Ovary (tissue), 9 donors: ENCODE results near the gene VAMP4. TPM values are rescaled to one million over a fixed set of nuclear protein-coding genes. Genes with fewer than 3 reads are reported as not detected.
A peak's percentile ranks its signal among the peaks of the same experiment; 100 is the strongest.

Experiments used
- DNase-seq, 5 donors: peaks; one replicate each; pipeline ENCODE4 v3.0.0-alpha.2; 2019 to 2020
- H3K27ac ChIP-seq, 2 donors: fragments of 200-600 bp; one replicate each; pipeline versions ENCODE4 v1.5.1 to v1.8.0; 2019 to 2022
- H3K27me3 ChIP-seq: fragments of 200-600 bp; one replicate; pipeline ENCODE4 v1.8.0; 2022
- H3K36me3 ChIP-seq: fragments of 200-600 bp; sonication (generic); one replicate; pipeline ENCODE4 v1.5.1; 2019
- H3K4me1 ChIP-seq: one replicate; pipeline ENCODE4 v1.8.1; 2013; ENCODE audit warnings: mild to moderate bottlenecking, moderate library complexity; ENCODE audit not compliant: insufficient read depth
- H3K4me3 ChIP-seq: fragments of 200-600 bp; sonication (generic); one replicate; pipeline ENCODE4 v1.5.1; 2017
- H3K9me3 ChIP-seq, 2 donors: fragments of 200-600 bp in 1 of 2; sonication (generic) in 1 of 2; one replicate each; pipeline versions ENCODE4 v1.5.1 to v1.8.1; 2013 to 2019; ENCODE audit warnings: mild to moderate bottlenecking in 1 of 2, moderate library complexity in 1 of 2
- EP300 ChIP-seq: sonication (generic); formaldehyde crosslinking; IDR thresholded peaks from one replicate; pipeline ENCODE4 v1.6.1; 2017; ENCODE audit warnings: antibody characterized with exemption
- POLR2A ChIP-seq: fragments of 450-650 bp; IDR thresholded peaks from one replicate; pipeline ENCODE4 v1.6.1; 2017; ENCODE audit warnings: antibody characterized with exemption, mild to moderate bottlenecking, moderate library complexity
- WGBS, 3 donors: extraction: QIAGEN DNeasy Blood & Tissue Kit in 1 of 3; methylation state at CpG; one replicate each; pipeline versions ENCODE4 v1.1.5 to v1.1.7; 2013 to 2017; 5-methylcytosine and 5-hydroxymethylcytosine counted together
- intact Hi-C, 4 donors: fragments of 100-400 bp; cut with DNase I; formaldehyde crosslinking; loops; one replicate each; pipeline versions ENCODE4 v1.11.0 to v1.15.1; 2022 to 2023
- polyA plus RNA-seq, 2 donors: library from polyadenylated mRNA; stranded (reverse); fragments of 200-250 nt in 1 of 2; fragments of 350-450 nt in 1 of 2; fragmentation: Illumina TruSeq in 1 of 2; extraction: RNeasy Lipid Tissue Mini Kit (QIAGEN cat#74804) in 1 of 2; gene quantifications; one replicate each; pipeline ENCODE4 v1.2.3, GENCODE V29; 2013 to 2014
- total RNA-seq, 7 donors: library from RNA; depleted of rRNA in 2 of 7; stranded (reverse); fragments of >200 nt in 2 of 7; fragmentation: NEBNext Ultra II Directional in 3 of 7; extraction: Animal tissue kit (Norgen Biotek cat#: 25700) in 3 of 7; gene quantifications; one replicate each; pipeline versions ENCODE4 v1.1.0 to v1.2.4, GENCODE V29; 2016 to 2023
- TF ChIP-seq, protein P1 (sequence below), 3 donors: fragments of 450-650 bp in 2 of 3; fragments of 200-600 bp in 1 of 3; IDR thresholded peaks; one replicate each; pipeline versions ENCODE4 v1.5.1 to v1.8.0; 2016 to 2022; ENCODE audit warnings: antibody characterized with exemption in 3 of 3, mild to moderate bottlenecking in 1 of 3
- donor health status: DM: no; HTN: no; CAD: no; lungs with moderate emphysema.
- donor health status: DM: no; HTN: no; CAD: no.
- donor health status: Bipolar disorder and iron deficiency.
- donor health status: DM: yes; HTN: yes; CAD: no.
- donor health status: DM: no; HTN: no; CAD: no.
- donor health status: DM: yes; HTN: yes; CAD: no.

VAMP4 gene
- total and polyA plus RNA-seq, 9 donors, result 6.7 to 14.1 (median 12.3) TPM

DNA sequence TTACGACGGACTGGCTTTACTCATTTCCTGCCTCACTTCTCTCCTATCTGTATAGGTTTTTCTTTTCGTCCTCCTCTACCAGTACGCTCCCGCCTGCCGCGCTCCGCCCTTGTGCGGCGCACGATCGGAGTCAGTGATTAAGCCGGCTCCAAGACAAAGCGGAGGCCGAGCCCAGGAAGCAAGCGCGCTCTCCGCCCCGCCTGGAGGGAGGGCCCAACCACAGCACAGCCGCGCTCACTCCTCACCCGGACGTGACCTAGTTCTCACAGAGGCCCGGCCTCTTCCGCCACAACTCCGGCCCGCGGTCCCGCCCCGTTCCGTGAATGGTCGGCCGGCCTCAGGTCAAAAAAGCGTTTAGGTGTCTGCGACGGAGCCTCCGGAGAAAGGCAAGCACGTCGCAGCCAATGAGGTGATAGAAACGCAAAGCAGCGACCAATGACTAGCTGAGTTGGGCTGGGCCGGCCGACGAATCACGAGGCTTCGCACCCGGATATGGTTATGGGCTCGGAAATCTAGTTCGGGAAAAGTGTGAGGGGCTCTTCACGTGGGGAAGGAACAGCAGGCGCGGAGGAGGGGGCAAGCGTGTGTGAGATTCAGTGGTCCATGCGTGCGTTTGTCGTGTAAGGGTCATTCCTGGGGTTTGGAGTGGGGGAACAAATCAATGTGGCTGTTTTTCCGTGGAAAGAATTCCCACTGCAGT is 39.5 kb upstream of the VAMP4 start, which contains the start of gene METTL13:
Gene METTL13 (plus strand): TSS at position 485 of the 700 bp plus-strand sequence. CDS start 308 bp downstream, outside the sequence.
- Histone ChIP-seq H3K27me3 (no peaks in the 10 kb centered on the region), H3K9me3 (no peaks in the 10 kb centered on the region), H3K36me3 (no peaks in the 10 kb centered on the region), H3K27ac (peak within 1 kb of the TSS in 1 of 2 donors; percentile 75), H3K4me3 (peak within 1 kb of the TSS; percentile 52), H3K4me1 (peaks cover 12% of the 10 kb centered on the region)
- intact Hi-C loops, result loop anchor here in 2 of 4 donors (2.0 to 5.0 kb wide), 2 partner anchors 39 kb away; partner anchors contain the start of gene VAMP4 (in 2 of the 2)
- peak; percentile 82 for TF ChIP-seq POLR2A
- TF ChIP-seq, protein P1, sequence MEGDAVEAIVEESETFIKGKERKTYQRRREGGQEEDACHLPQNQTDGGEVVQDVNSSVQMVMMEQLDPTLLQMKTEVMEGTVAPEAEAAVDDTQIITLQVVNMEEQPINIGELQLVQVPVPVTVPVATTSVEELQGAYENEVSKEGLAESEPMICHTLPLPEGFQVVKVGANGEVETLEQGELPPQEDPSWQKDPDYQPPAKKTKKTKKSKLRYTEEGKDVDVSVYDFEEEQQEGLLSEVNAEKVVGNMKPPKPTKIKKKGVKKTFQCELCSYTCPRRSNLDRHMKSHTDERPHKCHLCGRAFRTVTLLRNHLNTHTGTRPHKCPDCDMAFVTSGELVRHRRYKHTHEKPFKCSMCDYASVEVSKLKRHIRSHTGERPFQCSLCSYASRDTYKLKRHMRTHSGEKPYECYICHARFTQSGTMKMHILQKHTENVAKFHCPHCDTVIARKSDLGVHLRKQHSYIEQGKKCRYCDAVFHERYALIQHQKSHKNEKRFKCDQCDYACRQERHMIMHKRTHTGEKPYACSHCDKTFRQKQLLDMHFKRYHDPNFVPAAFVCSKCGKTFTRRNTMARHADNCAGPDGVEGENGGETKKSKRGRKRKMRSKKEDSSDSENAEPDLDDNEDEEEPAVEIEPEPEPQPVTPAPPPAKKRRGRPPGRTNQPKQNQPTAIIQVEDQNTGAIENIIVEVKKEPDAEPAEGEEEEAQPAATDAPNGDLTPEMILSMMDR (IDR thresholded peaks at IDR 0.05), result no peak
- TF ChIP-seq EP300, result no peak
- 0% methylated on average over 57 of the region's 57 CpGs for WGBS, 3 donors
- DNase-seq, result peak; percentile 96 to 98 (median 97)

DNA sequence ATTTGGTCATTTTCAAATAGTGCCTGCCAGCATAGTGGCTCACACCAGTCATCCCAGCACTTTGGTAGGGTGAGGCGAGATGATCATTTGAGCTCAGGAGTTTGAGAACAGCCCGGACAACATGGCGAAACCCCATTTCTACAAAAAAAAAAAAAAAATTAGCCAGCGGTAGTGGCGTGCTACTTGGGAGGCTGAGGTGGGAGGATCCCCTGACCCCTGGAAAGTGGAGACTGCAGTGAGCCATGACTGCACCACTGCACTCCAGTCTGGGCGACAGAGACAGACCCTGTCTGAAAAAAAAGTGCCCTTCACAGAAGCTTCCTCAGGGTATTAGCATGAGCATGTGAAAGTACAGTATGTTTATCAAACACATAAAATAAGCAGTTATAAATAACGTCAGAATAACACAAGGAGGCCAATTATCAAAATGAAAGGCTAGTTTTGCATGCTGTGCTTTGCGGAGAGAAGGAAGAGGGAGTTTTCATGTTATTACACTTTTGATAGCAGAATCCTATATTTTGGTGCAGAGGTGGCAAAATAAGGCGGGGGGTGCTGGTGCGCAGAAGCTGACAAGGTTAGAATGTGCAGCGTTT is 38.8 kb upstream of the VAMP4 start:
- intact Hi-C loops, result loop anchor here in 2 of 4 donors (2.0 to 5.0 kb wide), 2 partner anchors 38 kb away; partner anchors contain the start of gene VAMP4 (in 2 of the 2)
- 29 to 31% (median 30%) methylated on average over 11 of the region's 11 CpGs for WGBS, 3 donors
- Histone ChIP-seq H3K4me3 (peak overlapping the region; percentile 33), H3K4me1 (peaks cover 12% of the 10 kb centered on the region), H3K27me3 (no peaks in the 10 kb centered on the region), H3K27ac (peak overlapping the region in 1 of 2 donors; percentile 75), H3K36me3 (no peaks in the 10 kb centered on the region), H3K9me3 (no peaks in the 10 kb centered on the region)
- DNase-seq, result peak in 2 of 5 donors; percentile 35 to 39
- no peak for TF ChIP-seq EP300
- TF ChIP-seq, protein P1 (IDR thresholded peaks at IDR 0.05), result peak in 1 of 3 donors; percentile 24
- TF ChIP-seq POLR2A, result no peak

DNA sequence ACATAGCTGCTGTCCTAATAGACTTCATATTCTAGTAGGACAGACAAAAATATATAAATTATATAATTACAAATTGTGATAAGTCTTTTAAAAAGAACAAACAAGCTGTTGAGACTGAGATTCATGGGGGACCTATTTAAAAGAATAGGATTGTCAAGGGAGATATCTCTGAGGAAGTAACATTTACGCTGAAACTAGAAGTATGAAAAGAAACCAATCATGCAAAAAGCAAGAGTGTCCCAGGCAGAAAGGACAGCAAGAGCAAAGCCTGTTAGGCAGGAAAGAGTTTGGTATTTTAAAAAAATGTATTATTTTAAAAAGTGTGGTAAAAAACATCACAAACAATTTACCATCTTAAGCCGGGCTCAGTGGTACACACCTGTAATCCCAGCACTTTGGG is 30.4 kb upstream of the VAMP4 start:
- no peak for DNase-seq
- H3K27ac ChIP-seq, result no peak overlapping the region
- H3K27me3 ChIP-seq, result no peaks in the 10 kb centered on the region
- intact Hi-C loops, result no loop called here
- TF ChIP-seq POLR2A (no peak), EP300 (no peak)
- TF ChIP-seq, protein P1 (IDR thresholded peaks at IDR 0.05), result no peak
- no peak overlapping the region for H3K4me3 ChIP-seq
- WGBS, 3 donors, result 90 to 94% (median 94%) methylated on average over 2 of the region's 2 CpGs
- H3K36me3 ChIP-seq, result no peaks in the 10 kb centered on the region
- H3K4me1 ChIP-seq, result no peaks in the 10 kb centered on the region
- H3K9me3 ChIP-seq, result no peaks in the 10 kb centered on the region

DNA sequence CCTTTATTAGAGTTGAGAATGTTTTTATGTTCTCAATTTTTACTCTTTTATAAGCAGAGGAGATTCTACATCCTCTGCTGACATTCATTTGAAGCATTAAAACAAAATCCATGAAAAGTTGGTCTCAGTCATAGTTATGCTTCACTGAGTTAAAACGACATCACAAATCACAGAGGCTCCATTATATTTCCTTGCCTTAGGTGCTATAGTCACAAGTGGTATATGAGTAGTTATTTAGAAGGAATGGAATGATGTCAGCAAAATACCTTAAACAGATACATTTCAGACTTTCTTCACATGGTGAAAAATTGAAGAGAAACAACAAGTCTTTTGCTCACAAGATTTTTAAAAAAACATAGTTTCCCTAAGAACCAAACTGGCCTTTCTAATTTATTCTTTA is 27.9 kb upstream of the VAMP4 start:
- Histone ChIP-seq H3K9me3 (no peaks in the 10 kb centered on the region), H3K27me3 (no peaks in the 10 kb centered on the region), H3K4me3 (no peak overlapping the region), H3K36me3 (no peaks in the 10 kb centered on the region), H3K4me1 (no peaks in the 10 kb centered on the region), H3K27ac (no peak overlapping the region)
- no peak for DNase-seq
- intact Hi-C loops, result no loop called here
- WGBS, 3 donors, result 83 to 87% (median 83%) methylated on average over 1 of the region's 1 CpG
- TF ChIP-seq EP300 (no peak), POLR2A (no peak)
- TF ChIP-seq, protein P1 (IDR thresholded peaks at IDR 0.05), result no peak
